Astrocyte (in vitro differentiated cells and primary cell): ENCODE results near the gene CCDC157. TPM values are rescaled to one million over a fixed set of nuclear protein-coding genes. Genes with fewer than 3 reads are reported as not detected.
A peak's percentile ranks its signal among the peaks of the same experiment; 100 is the strongest.

ENCODE experiments used
- DNase-seq: peaks from one replicate; pipeline ENCODE4 v3.0.0-alpha.2; 2010; ENCODE audit warnings: low read depth
- FAIRE-seq: peaks from 2 replicates; lab custom pipeline; 2011; peaks lifted over from hg19 to GRCh38; lab: Jason Lieb, UNC
- H2AFZ ChIP-seq: 2 replicates; pipeline ENCODE4 v1.6.0; 2012; ENCODE audit warnings: low read depth, low read length, inconsistent platforms
- H3K27ac ChIP-seq: 2 replicates; pipeline ENCODE4 v1.5.1; 2011; ENCODE audit warnings: low read depth, low read length, inconsistent platforms
- H3K27me3 ChIP-seq: 2 replicates; pipeline ENCODE4 v1.6.0; 2011; ENCODE audit warnings: low read length, inconsistent platforms; ENCODE audit not compliant: insufficient read depth
- H3K36me3 ChIP-seq: 2 replicates; pipeline ENCODE4 v1.5.1; 2011; ENCODE audit warnings: low read length, inconsistent platforms; ENCODE audit not compliant: insufficient read depth
- H3K4me1 ChIP-seq: 2 replicates; pipeline ENCODE4 v1.5.1; 2011; ENCODE audit warnings: low read length, inconsistent platforms; ENCODE audit not compliant: insufficient read depth
- H3K4me2 ChIP-seq: 2 replicates; pipeline ENCODE4 v1.6.0; 2012; ENCODE audit warnings: low read length, inconsistent platforms
- H3K4me3 ChIP-seq: 2 replicates; pipeline ENCODE4 v1.5.1; 2011; ENCODE audit warnings: low read depth, mild to moderate bottlenecking, low read length, inconsistent platforms; ENCODE audit not compliant: insufficient read depth
- H3K79me2 ChIP-seq: 2 replicates; pipeline ENCODE4 v1.6.0; 2012; ENCODE audit warnings: mild to moderate bottlenecking, low read length, inconsistent platforms; ENCODE audit not compliant: insufficient read depth
- H3K9ac ChIP-seq: 2 replicates; pipeline ENCODE4 v1.6.0; 2012; ENCODE audit warnings: mild to moderate bottlenecking, low read length, inconsistent platforms
- H3K9me3 ChIP-seq: 2 replicates; pipeline ENCODE4 v1.5.1; 2012; ENCODE audit warnings: low read depth, mild to moderate bottlenecking, low read length, inconsistent platforms; ENCODE audit not compliant: insufficient read depth
- H4K20me1 ChIP-seq: 2 replicates; pipeline ENCODE4 v1.6.0; 2012; ENCODE audit warnings: low read length, inconsistent platforms; ENCODE audit not compliant: insufficient read depth
- H3K27ac Mint-ChIP-seq: one replicate; pipeline ENCODE4 v1.8.0; 2021; ENCODE audit warnings: mild to moderate bottlenecking, mixed read lengths; ENCODE audit not compliant: unreplicated experiment
- H3K27me3 Mint-ChIP-seq: one replicate; pipeline ENCODE4 v1.8.0; 2021; ENCODE audit warnings: low read depth, mixed read lengths; ENCODE audit not compliant: unreplicated experiment
- H3K36me3 Mint-ChIP-seq: one replicate; pipeline ENCODE4 v1.8.0; 2021; ENCODE audit warnings: low read depth, mixed read lengths; ENCODE audit not compliant: unreplicated experiment
- H3K4me1 Mint-ChIP-seq: one replicate; pipeline ENCODE4 v1.8.0; 2021; ENCODE audit warnings: low read depth, mixed read lengths; ENCODE audit not compliant: unreplicated experiment
- H3K4me3 Mint-ChIP-seq: one replicate; pipeline ENCODE4 v1.8.0; 2021; ENCODE audit warnings: mild to moderate bottlenecking, moderate library complexity, mixed read lengths; ENCODE audit not compliant: unreplicated experiment
- H3K9me3 Mint-ChIP-seq: one replicate; pipeline ENCODE4 v1.8.0; 2021; ENCODE audit warnings: mild to moderate bottlenecking, mixed read lengths; ENCODE audit not compliant: unreplicated experiment
- CTCF ChIP-seq: IDR thresholded peaks from 2 replicates; pipeline ENCODE4 v1.5.1; 2011; ENCODE audit warnings: low read depth, mild to moderate bottlenecking, inconsistent platforms, low read length, moderate library complexity; ENCODE audit not compliant: insufficient read depth
- EZH2 ChIP-seq: IDR thresholded peaks from 2 replicates; pipeline ENCODE4 v1.6.1; 2012; ENCODE audit warnings: mild to moderate bottlenecking, low read length, inconsistent platforms; ENCODE audit not compliant: insufficient read depth
- total RNA-seq: library from RNA; stranded (reverse); gene quantifications from 2 replicates; pipeline ENCODE4 v1.2.1, GENCODE V29; 2021

CCDC157 gene
- total RNA-seq, 1 donor from 2014 or later = 2.9 TPM

- no peaks in the 10 kb centered on the region for H3K27me3 ChIP-seq
- H3K79me2 ChIP-seq = peaks cover 10% of the 10 kb centered on the region
- no peak overlapping the region for H3K4me3 ChIP-seq
- no peaks in the 10 kb centered on the region for H3K27me3 Mint-ChIP-seq
- FAIRE-seq (no peak), DNase-seq (no peak)
- peaks cover 2% of the 10 kb centered on the region for H3K4me1 Mint-ChIP-seq
- H2AFZ ChIP-seq = no peak overlapping the region
- no peak overlapping the region for H3K4me2 ChIP-seq
- H3K4me1 ChIP-seq = no peaks in the 10 kb centered on the region
- no peak overlapping the region for H3K9ac ChIP-seq
- TF ChIP-seq EZH2 = no peak
- no peak for TF ChIP-seq CTCF
- no peaks in the 10 kb centered on the region for H3K9me3 Mint-ChIP-seq
- H3K4me3 Mint-ChIP-seq = no peak overlapping the region
- peaks cover 61% of the 10 kb centered on the region for H3K36me3 ChIP-seq
- no peak overlapping the region for H3K27ac ChIP-seq
- H4K20me1 ChIP-seq = no peaks in the 10 kb centered on the region
- peaks cover 30% of the 10 kb centered on the region for H3K36me3 Mint-ChIP-seq
- no peak overlapping the region for H3K27ac Mint-ChIP-seq
- no peaks in the 10 kb centered on the region for H3K9me3 ChIP-seq
Measured at GRCh38 chr22:30414525-30415047, 57.8 kb downstream of the CCDC157 start.

- H3K4me3 Mint-ChIP-seq = no peak overlapping the region
- peaks cover 51% of the 10 kb centered on the region for H3K36me3 ChIP-seq
Measured at GRCh38 chr22:30416403-30416802, 59.6 kb downstream of the CCDC157 start.

More at GRCh38 chr22:30416403-30416802, 59.6 kb downstream of the CCDC157 start:
- no peak overlapping the region for H3K4me2 ChIP-seq
- FAIRE-seq = no peak
- H3K4me3 ChIP-seq = no peak overlapping the region
- H4K20me1 ChIP-seq = no peaks in the 10 kb centered on the region
- H3K27ac ChIP-seq = no peak overlapping the region
- TF ChIP-seq EZH2 = no peak
- TF ChIP-seq CTCF = no peak
- no peak overlapping the region for H3K9ac ChIP-seq
- DNase-seq = no peak
- H3K27me3 ChIP-seq = no peaks in the 10 kb centered on the region
- Mint-ChIP-seq H3K27ac (peak overlapping the region; percentile 34), H3K9me3 (no peaks in the 10 kb centered on the region), H3K27me3 (no peaks in the 10 kb centered on the region), H3K36me3 (peaks cover 26% of the 10 kb centered on the region), H3K4me1 (peaks cover 16% of the 10 kb centered on the region)
- no peak overlapping the region for H2AFZ ChIP-seq
- peaks cover 10% of the 10 kb centered on the region for H3K79me2 ChIP-seq
- H3K4me1 ChIP-seq = peaks cover 15% of the 10 kb centered on the region
- no peaks in the 10 kb centered on the region for H3K9me3 ChIP-seq
